PFSK-1 (cell line): ENCODE results near the gene AP2B1.

Source experiments
- POLR2AphosphoS5 ChIP-seq: IDR thresholded peaks from 2 replicates; pipeline ENCODE4 v1.6.1; 2012; ENCODE audit warnings: low read depth, mild to moderate bottlenecking, control low read depth, low read length, moderate library complexity
- SIN3A ChIP-seq: IDR thresholded peaks from 2 replicates; pipeline ENCODE4 v1.6.1; 2012; ENCODE audit warnings: mild to moderate bottlenecking, low read length, moderate library complexity, borderline replicate concordance; ENCODE audit not compliant: insufficient read depth

- no peak for TF ChIP-seq POLR2AphosphoS5
- no peak for TF ChIP-seq SIN3A
Measured at GRCh38 chr17:35616536-35616935, 29.4 kb downstream of the AP2B1 start.
